LNCAP (cell line): ENCODE results near the gene CASD1.

ENCODE experiments used
- CTCF ChIP-seq: fragments of 450-650 bp; IDR thresholded peaks from 2 replicates; pipeline ENCODE4 v1.5.1; 2017; ENCODE audit warnings: mild to moderate bottlenecking

Gene CASD1

DNA sequence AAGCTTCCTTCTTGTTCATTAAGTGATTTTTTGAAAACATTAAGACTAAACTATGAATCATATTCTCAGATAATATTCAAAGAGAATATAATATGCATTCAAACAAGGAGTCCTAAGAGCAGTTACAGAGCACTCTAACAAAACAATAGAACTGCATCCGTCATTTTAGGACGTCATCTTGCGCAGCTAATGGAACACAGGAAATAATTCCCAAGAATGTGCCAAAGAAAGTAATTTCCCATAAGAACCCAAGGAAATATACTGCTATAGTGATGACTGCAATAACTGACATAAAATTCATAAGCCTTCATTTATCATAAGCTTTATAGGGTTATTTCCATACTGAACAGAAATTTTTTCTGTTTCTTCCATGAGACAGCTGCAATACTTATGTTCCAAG lies 28.3 kb upstream of the CASD1 start:
- no peak for TF ChIP-seq CTCF

DNA sequence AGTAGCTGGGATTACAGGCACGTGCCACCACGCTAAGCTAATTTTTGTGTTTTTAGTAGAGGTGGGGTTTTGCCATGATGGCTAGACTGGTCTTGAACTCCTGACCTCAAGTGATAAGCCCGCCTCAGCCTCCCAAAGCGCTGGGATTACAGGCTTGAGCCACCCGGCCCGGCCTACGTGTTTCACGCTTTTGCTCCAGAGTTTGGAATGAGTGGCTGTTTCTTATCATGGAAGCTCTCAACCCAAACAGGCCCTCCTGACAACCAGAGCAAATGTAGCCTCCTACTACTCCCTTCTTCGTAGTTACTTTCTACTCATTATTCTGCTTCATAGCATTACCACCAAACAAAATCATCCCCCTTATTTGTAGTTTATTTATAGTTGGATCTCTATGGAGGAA lies 26.8 kb upstream of the CASD1 start:
- no peak for TF ChIP-seq CTCF

DNA sequence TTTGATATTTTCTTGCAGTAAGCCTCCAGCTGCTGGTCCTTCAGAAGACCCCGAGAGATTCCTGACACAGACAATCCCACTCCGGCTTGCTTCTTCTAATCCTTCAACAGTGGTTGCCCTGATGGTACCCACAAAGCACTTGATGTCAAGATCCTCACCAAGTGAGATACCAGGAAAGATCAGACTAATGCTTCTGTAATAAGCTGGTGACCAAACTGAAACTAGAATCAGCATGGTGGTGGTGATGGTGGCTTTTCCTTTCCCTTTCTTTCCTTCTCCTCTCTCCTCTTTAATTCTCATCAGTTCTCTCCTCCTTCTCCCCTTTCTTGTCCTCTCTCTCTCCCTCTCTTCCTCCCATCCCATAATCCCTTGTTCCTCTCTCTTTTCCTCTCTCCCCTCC lies 25.8 kb upstream of the CASD1 start:
- no peak for TF ChIP-seq CTCF

GRCh38 chr7:94486216-94486615 lies 23.4 kb upstream of the CASD1 start:
- TF ChIP-seq CTCF, result no peak

DNA sequence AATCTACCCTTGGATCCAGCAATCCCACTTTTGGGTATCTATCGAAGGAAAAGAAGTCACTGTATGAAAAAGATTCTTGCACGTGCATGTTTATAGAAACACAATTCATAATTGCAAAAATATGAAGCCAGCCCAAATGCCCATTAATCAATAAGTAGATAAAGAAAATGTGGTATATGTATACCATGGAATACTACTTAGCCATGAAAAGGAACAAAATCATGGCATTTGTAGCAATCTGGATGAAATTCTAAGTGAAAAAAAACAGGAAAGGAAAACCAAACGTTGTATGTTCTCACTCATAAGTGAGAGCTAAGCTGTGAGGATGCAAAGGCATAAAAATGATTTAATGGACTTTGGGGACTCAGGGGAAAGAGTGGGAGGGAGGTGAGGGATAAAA lies 18.2 kb upstream of the CASD1 start:
- TF ChIP-seq CTCF, result no peak

GRCh38 chr7:94492601-94493000 lies 17.0 kb upstream of the CASD1 start:
- no peak for TF ChIP-seq CTCF

DNA sequence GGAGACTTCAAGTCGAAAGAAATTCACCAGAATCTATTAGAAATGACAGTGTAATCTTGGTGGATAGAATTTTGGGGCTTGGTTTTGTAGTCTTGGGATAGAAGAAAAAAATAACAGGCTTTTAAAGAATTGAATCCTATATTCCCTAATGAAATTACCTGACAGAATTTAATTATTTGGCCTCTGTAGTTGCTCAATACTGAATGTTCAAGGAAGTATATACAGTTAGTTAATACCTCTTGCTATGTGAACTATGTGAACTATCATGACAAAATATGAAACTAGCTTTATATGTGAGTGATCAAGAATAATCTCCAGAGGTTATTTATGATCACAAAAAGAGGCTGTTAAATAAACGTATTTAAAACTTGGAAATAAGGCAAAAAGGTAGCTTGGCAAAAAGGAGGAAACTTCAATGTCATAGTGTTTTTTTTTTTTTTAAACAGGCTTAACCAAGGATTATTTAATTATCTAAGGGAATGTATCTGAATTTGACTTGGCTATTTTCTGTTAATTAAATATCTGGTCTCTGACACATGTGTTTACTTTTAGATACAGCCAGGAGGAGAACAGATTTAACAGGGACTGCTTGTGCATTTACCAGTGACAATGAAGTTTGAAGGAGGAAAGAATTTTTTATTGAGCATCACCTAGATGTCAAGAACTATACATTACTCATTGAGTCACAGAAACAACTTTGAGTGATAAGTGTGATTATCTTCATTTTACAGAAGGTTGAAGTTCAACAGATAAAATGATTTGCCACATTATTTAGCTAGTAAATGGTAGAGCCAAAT lies 11.5 kb upstream of the CASD1 start:
- TF ChIP-seq CTCF, result no peak

GRCh38 chr7:94498918-94499317 lies 10.7 kb upstream of the CASD1 start:
- TF ChIP-seq CTCF, result no peak
